A549 (cell line): Measurements from ENCODE around the gene SCRN1. TPM values are rescaled to one million over a fixed set of nuclear protein-coding genes. Genes with fewer than 3 reads are reported as not detected.

ENCODE experiments used
- ATAC-seq, 2 experiments: fragments of 200-7000 bp in 1 of 2; fragments of >200 bp in 1 of 2; cut with Nextera tagmentation in 1 of 2; cut with Tn5 transposase in 1 of 2; 3 replicates each; pipeline versions ENCODE4 v1.8.0 to v1.9.1; 2018 to 2020; ENCODE audit warnings: mild to moderate bottlenecking in 1 of 2, moderate library complexity in 1 of 2
- CTCF ChIA-PET: fragments of 300-600 bp; sonication (Branson Sonifier 250); formaldehyde crosslinking; extraction: SDS; loops from one replicate; lab custom pipeline; 2021; ENCODE audit warnings: antibody characterized with exemption, inconsistent platforms; lab: Yijun Ruan, JAX
- POLR2A ChIA-PET: fragments of 350-600 bp; formaldehyde crosslinking; extraction: SDS; loops from one replicate; lab custom pipeline; 2021; ENCODE audit warnings: antibody characterized with exemption, inconsistent platforms; lab: Yijun Ruan, JAX
- DNase-seq, 2 experiments: peaks; one replicate each; pipeline versions ENCODE4 v3.0.0 to v3.0.0-alpha.2; 2011 to 2016; ENCODE audit warnings: low read depth in 1 of 2, low spot score in 1 of 2
- FAIRE-seq: peaks from 2 replicates; lab custom pipeline; 2011; peaks lifted over from hg19 to GRCh38; lab: Jason Lieb, UNC
- H3K27ac ChIP-seq, 2 experiments: fragments of >200 bp; sonication (Bioruptor Twin); formaldehyde crosslinking; 3 replicates each; pipeline ENCODE4 v1.5.1; 2016 to 2017
- H3K4me1 ChIP-seq: fragments of >200 bp; sonication (Bioruptor Twin); formaldehyde crosslinking; 3 replicates; pipeline ENCODE4 v1.6.1; 2016
- H3K4me2 ChIP-seq: fragments of >200 bp; sonication (Bioruptor Twin); formaldehyde crosslinking; 3 replicates; pipeline ENCODE4 v1.6.1; 2016
- H3K4me3 ChIP-seq: fragments of >200 bp; sonication (Bioruptor Twin); formaldehyde crosslinking; 3 replicates; pipeline ENCODE4 v1.5.1; 2016
- H3K9me3 ChIP-seq: fragments of >200 bp; sonication (Bioruptor Twin); formaldehyde crosslinking; 3 replicates; pipeline ENCODE4 v1.6.1; 2016
- ATOH8 ChIP-seq: fragments of 250-450 bp; sonication (Bioruptor Pico); IDR thresholded peaks from 2 replicates; pipeline ENCODE4 v1.5.0; 2020; ENCODE audit warnings: low read depth, mild to moderate bottlenecking, moderate library complexity
- BHLHE40 ChIP-seq: IDR thresholded peaks from 2 replicates; pipeline ENCODE4 v1.6.1; 2012; ENCODE audit warnings: low read depth, low read length, inconsistent platforms
- CBX8 ChIP-seq: fragments of 200-600 bp; sonication (generic); IDR thresholded peaks from 2 replicates; pipeline ENCODE4 v1.6.1; 2016
- CHD2 ChIP-seq: fragments of 150-350 bp; IDR thresholded peaks from 2 replicates; pipeline ENCODE4 v1.6.1; 2014; ENCODE audit warnings: low read length; ENCODE audit not compliant: partially characterized antibody
- CHD4 ChIP-seq: fragments of 200-600 bp; sonication (generic); IDR thresholded peaks from 2 replicates; pipeline ENCODE4 v1.6.1; 2016; ENCODE audit warnings: antibody characterized with exemption, mild to moderate bottlenecking, borderline replicate concordance
- E2F6 ChIP-seq: IDR thresholded peaks from 2 replicates; pipeline ENCODE4 v1.6.1; 2012; ENCODE audit warnings: low read depth, borderline replicate concordance
- EHMT2 ChIP-seq: fragments of 200-600 bp; sonication (generic); IDR thresholded peaks from 2 replicates; pipeline ENCODE4 v1.6.1; 2016; ENCODE audit warnings: antibody characterized with exemption, low read depth, mild to moderate bottlenecking, moderate library complexity
- EP300 ChIP-seq, 2 experiments: fragments of >200 bp; sonication (Bioruptor Twin); formaldehyde crosslinking; IDR thresholded peaks; 2 replicates in 1 of 2; 3 replicates in 1 of 2; pipeline ENCODE4 v1.6.1; 2016 to 2017
- ESRRA ChIP-seq: fragments of 150-350 bp; IDR thresholded peaks from 2 replicates; pipeline ENCODE4 v1.6.1; 2014; ENCODE audit warnings: mild to moderate bottlenecking, low read length, borderline replicate concordance
- GATA3 ChIP-seq: IDR thresholded peaks from 2 replicates; pipeline ENCODE4 v1.6.1; 2012; ENCODE audit warnings: borderline replicate concordance
- HDAC2 ChIP-seq: fragments of 200-600 bp; sonication (generic); IDR thresholded peaks from 2 replicates; pipeline ENCODE4 v1.6.1; 2016
- HOXB5 ChIP-seq: fragments of 250-450 bp; sonication (Bioruptor Pico); IDR thresholded peaks from 2 replicates; pipeline ENCODE4 v1.5.0; 2020; ENCODE audit warnings: mild to moderate bottlenecking, moderate library complexity
- JUNB ChIP-seq: fragments of >200 bp; sonication (Bioruptor Twin); formaldehyde crosslinking; IDR thresholded peaks from 2 replicates; pipeline ENCODE4 v1.6.1; 2016
- KDM1A ChIP-seq: fragments of 200-600 bp; sonication (generic); IDR thresholded peaks from 2 replicates; pipeline ENCODE4 v1.6.1; 2016; ENCODE audit warnings: low read depth, mild to moderate bottlenecking
- KDM5A ChIP-seq: fragments of 200-600 bp; sonication (generic); IDR thresholded peaks from 2 replicates; pipeline ENCODE4 v1.6.1; 2016; ENCODE audit warnings: antibody characterized with exemption, mild to moderate bottlenecking
- PBX3 ChIP-seq: IDR thresholded peaks from 2 replicates; pipeline ENCODE4 v1.6.1; 2012
- PHF8 ChIP-seq: fragments of 200-600 bp; sonication (generic); IDR thresholded peaks from 2 replicates; pipeline ENCODE4 v1.6.1; 2016; ENCODE audit warnings: low read depth, mild to moderate bottlenecking, antibody characterized with exemption, moderate library complexity, borderline replicate concordance
- POLR2A ChIP-seq: IDR thresholded peaks from 2 replicates; pipeline ENCODE4 v1.6.1; 2012; ENCODE audit warnings: mild to moderate bottlenecking, low read length
- POLR2AphosphoS2 ChIP-seq: conservative IDR thresholded peaks from 2 replicates; pipeline ENCODE4 v1.6.1; 2012; ENCODE audit warnings: low read length, improper control_type of control experiment, inconsistent platforms
- RAD21 ChIP-seq, 2 experiments: fragments of >200 bp in 1 of 2; sonication (Bioruptor Twin) in 1 of 2; formaldehyde crosslinking in 1 of 2; IDR thresholded peaks in 1 of 2; conservative IDR thresholded peaks in 1 of 2; 2 replicates in 1 of 2; 3 replicates in 1 of 2; pipeline ENCODE4 v1.6.1; 2012 to 2018; ENCODE audit warnings: inconsistent platforms in 1 of 2
- SREBF2 ChIP-seq: fragments of 450-650 bp; IDR thresholded peaks from 2 replicates; pipeline ENCODE4 v1.6.1; 2014; ENCODE audit warnings: mild to moderate bottlenecking, moderate library complexity
- USF2 ChIP-seq: fragments of 450-650 bp; IDR thresholded peaks from 2 replicates; pipeline ENCODE4 v1.6.1; 2014; ENCODE audit warnings: antibody characterized with exemption
- ZC3H11A ChIP-seq: fragments of 450-650 bp; IDR thresholded peaks from 2 replicates; pipeline ENCODE4 v1.6.1; 2014; ENCODE audit warnings: antibody characterized with exemption, mild to moderate bottlenecking
- ZNF302 ChIP-seq: fragments of 250-450 bp; sonication (Bioruptor Pico); IDR thresholded peaks from 2 replicates; pipeline ENCODE4 v1.9.0; 2021; ENCODE audit warnings: inconsistent platforms, mild to moderate bottlenecking, moderate library complexity
- WGBS: methylation state at CpG from one replicate; pipeline ENCODE4 v1.1.6; 2017; ENCODE audit errors: missing lambda C conversion rate; 5-methylcytosine and 5-hydroxymethylcytosine counted together
- polyA plus RNA-seq, 4 experiments: library from polyadenylated mRNA; depleted of rRNA in 3 of 4; stranded (reverse); fragments of >200 nt; fragmentation: RNase III in 1 of 4; extraction: RNeasy Plus Mini Kit Qiagen cat#74134 plus additional on column Dnase treatment in 1 of 4; gene quantifications; 2 replicates in 3 of 4; 3 replicates in 1 of 4; pipeline ENCODE4 v1.2.3, GENCODE V29; 2011 to 2017
- TF ChIP-seq, protein P1 (sequence below): fragments of 200-600 bp; sonication (generic); IDR thresholded peaks from 2 replicates; pipeline ENCODE4 v1.6.1; 2016; ENCODE audit warnings: antibody characterized with exemption, mild to moderate bottlenecking, moderate library complexity

SCRN1 gene
- polyA plus RNA-seq, 2 of the 4 experiments (the other 2 are of a cell fraction) = 49.7 to 88.9 TPM

DNA sequence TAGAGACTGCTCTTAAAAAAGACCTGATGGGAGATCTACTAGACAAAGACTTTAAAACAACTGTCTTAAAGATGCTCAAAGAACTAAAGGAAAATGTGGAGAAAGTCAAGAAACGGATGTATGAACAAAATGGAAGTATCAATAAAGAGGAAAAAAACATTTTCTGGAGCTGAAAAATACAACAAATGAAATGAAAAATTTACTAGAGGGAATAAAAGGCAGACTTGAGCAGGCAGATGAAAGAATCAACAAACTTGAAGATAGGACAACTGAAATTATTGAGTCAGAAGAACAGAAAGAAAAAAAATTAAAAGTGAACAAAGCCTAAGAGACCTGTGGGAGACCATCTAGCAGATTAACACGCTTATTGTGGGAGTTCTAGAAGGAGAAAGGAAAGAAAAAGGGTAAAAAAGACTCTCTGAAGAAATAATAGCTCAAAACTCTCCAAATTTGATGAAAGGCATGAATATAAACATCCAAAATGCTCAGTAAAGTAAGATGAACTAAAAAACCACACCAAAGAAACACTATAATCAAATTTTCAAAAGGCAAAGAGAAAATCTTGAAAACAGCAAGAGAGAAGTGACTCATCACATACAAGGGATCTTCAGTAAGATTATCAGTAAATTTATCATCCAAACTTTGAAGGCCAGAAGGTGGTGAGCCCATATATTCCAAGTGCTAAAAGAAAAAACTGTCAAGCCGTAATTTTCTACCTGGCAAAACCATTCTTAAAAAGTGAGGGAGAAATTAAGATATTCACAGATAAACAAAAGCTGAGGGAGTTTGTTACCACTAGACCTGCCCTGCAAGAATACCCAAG, 83.2 kb downstream of the SCRN1 start (continued):
- TF ChIP-seq KDM5A = no peak
- no peak for TF ChIP-seq ZC3H11A
- no peak for TF ChIP-seq EHMT2

- ChIA-PET POLR2A (no interaction called here), CTCF (interaction anchor here (1.0 kb wide), 1 partner anchor 28 kb away, joined by 3 read pairs; no protein-coding TSS in a partner anchor)
- Histone ChIP-seq H3K4me2 (no peak overlapping the region), H3K4me1 (no peaks in the 10 kb centered on the region), H3K27ac (no peak overlapping the region), H3K4me3 (no peak overlapping the region), H3K9me3 (peaks cover 6% of the 10 kb centered on the region; the same call in 2 of the 3 replicates)
- DNase-seq (no peak), ATAC-seq (no peak), FAIRE-seq (no peak)
- WGBS = 20% methylated on average over 1 of the region's 1 CpG
- TF ChIP-seq CHD4 (no peak), PBX3 (no peak), ESRRA (no peak), JUNB (no peak), USF2 (no peak), ZC3H11A (no peak), E2F6 (no peak), GATA3 (no peak), CHD2 (no peak)
Measured at GRCh38 chr7:29900745-29901144, 88.9 kb downstream of the SCRN1 start.

DNA sequence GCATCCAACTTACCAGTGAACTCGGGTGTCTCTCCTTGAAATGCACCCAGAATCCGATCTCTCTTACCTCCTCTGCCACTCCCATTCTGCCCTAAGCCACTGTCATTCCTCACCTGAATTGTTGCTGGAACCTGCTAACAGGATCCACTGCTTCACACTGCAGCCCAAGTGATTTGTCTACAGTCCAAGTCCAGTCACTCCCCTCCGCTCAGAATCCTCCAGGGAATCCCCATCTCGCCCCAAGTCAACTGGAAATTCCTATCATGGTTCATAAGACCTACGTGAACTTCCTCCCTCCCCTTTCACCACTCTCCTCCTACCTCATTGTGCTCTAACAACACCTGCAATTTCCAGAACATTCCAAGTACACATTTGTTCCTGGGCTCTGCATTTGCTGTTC, 91.3 kb downstream of the SCRN1 start:
- TF ChIP-seq USF2 (no peak), EP300 (IDR thresholded peaks at IDR 0.05) (no peak), KDM1A (no peak), HDAC2 (no peak), CBX8 (no peak), POLR2A (no peak), PHF8 (no peak), ATOH8 (CRISPR knock-in tag) (no peak), RAD21 (conservative IDR thresholded peaks at IDR 0.05 in 1 of 2, IDR thresholded peaks at IDR 0.05 in 1 of 2) (no peak), POLR2AphosphoS2 (no peak), BHLHE40 (no peak), ZNF302 (no peak), HOXB5 (CRISPR knock-in tag) (no peak), SREBF2 (no peak)
- TF ChIP-seq, protein P1, sequence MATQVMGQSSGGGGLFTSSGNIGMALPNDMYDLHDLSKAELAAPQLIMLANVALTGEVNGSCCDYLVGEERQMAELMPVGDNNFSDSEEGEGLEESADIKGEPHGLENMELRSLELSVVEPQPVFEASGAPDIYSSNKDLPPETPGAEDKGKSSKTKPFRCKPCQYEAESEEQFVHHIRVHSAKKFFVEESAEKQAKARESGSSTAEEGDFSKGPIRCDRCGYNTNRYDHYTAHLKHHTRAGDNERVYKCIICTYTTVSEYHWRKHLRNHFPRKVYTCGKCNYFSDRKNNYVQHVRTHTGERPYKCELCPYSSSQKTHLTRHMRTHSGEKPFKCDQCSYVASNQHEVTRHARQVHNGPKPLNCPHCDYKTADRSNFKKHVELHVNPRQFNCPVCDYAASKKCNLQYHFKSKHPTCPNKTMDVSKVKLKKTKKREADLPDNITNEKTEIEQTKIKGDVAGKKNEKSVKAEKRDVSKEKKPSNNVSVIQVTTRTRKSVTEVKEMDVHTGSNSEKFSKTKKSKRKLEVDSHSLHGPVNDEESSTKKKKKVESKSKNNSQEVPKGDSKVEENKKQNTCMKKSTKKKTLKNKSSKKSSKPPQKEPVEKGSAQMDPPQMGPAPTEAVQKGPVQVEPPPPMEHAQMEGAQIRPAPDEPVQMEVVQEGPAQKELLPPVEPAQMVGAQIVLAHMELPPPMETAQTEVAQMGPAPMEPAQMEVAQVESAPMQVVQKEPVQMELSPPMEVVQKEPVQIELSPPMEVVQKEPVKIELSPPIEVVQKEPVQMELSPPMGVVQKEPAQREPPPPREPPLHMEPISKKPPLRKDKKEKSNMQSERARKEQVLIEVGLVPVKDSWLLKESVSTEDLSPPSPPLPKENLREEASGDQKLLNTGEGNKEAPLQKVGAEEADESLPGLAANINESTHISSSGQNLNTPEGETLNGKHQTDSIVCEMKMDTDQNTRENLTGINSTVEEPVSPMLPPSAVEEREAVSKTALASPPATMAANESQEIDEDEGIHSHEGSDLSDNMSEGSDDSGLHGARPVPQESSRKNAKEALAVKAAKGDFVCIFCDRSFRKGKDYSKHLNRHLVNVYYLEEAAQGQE = no peak
- Histone ChIP-seq H3K4me2 (no peak overlapping the region), H3K4me3 (no peak overlapping the region), H3K4me1 (no peaks in the 10 kb centered on the region), H3K9me3 (no peaks in the 10 kb centered on the region), H3K27ac (no peak overlapping the region)
- CTCF ChIA-PET = interaction anchor here (0.8 kb wide), 2 partner anchors 9 to 21 kb away, joined by 3 read pairs; no protein-coding TSS in a partner anchor
- no peak for FAIRE-seq
- WGBS = 9% methylated on average over 5 of the region's 5 CpGs
- no peak for DNase-seq
- no peak for ATAC-seq
- POLR2A ChIA-PET = no interaction called here
